Measurements from ENCODE around the gene TRAF1. TPM values are rescaled to one million over a fixed set of nuclear protein-coding genes. Genes with fewer than 3 reads are reported as not detected.
A peak's percentile ranks its signal among the peaks of the same experiment; 100 is the strongest.

The TRAF1 gene
- total RNA-seq, 4 donors from 2014 or later: 2.6 to 4.9 (median 4.7) TPM

- no peak overlapping the region for H3K4me3 ChIP-seq (ENCODE audit: low read depth, poor library complexity, severe bottlenecking)
- WGBS, 2 donors: 93 to 98% methylated on average over 11 of the region's 11 CpGs
- no peak for TF ChIP-seq POLR2A (IDR thresholded peaks at IDR 0.05)
- TF ChIP-seq CTCF (IDR thresholded peaks at IDR 0.05): no peak
- no peak for DNase-seq (ENCODE audit: low spot score in 2 of 2)
- intact Hi-C loops (cut with DNase I; ENCODE audit: low total_unique reads): no loop called here
These were observed 21.7 kb downstream of the TRAF1 start for GRCh38 chr9:120904978-120905301.

- intact Hi-C loops (cut with DNase I; ENCODE audit: low total_unique reads): no loop called here
- no peak overlapping the region for H3K4me3 ChIP-seq (ENCODE audit: low read depth, poor library complexity, severe bottlenecking)
- peak in 1 of 2 donors; percentile 82 for DNase-seq (ENCODE audit: low spot score in 2 of 2)
- TF ChIP-seq CTCF (IDR thresholded peaks at IDR 0.05): no peak
- TF ChIP-seq POLR2A (IDR thresholded peaks at IDR 0.05): no peak
- WGBS, 2 donors: 79 to 83% methylated on average over 16 of the region's 16 CpGs
These were observed 22.3 kb downstream of the TRAF1 start for GRCh38 chr9:120904061-120904977.

GRCh38 chr9:120902569-120903535, 23.7 kb downstream of the TRAF1 start:
- TF ChIP-seq POLR2A (IDR thresholded peaks at IDR 0.05): no peak
- no peak for TF ChIP-seq CTCF (IDR thresholded peaks at IDR 0.05)
- H3K4me3 ChIP-seq (ENCODE audit: low read depth, poor library complexity, severe bottlenecking): no peak overlapping the region
- intact Hi-C loops (cut with DNase I; ENCODE audit: low total_unique reads): no loop called here
- peak in 1 of 2 donors; percentile 74 for DNase-seq (ENCODE audit: low spot score in 2 of 2)
- 78 to 79% methylated on average over 14 of the region's 14 CpGs for WGBS, 2 donors

- intact Hi-C loops (cut with DNase I; ENCODE audit: low total_unique reads): no loop called here
- 87 to 88% methylated on average over 12 of the region's 12 CpGs for WGBS, 2 donors
- no peak overlapping the region for H3K4me3 ChIP-seq (ENCODE audit: low read depth, poor library complexity, severe bottlenecking)
- DNase-seq (ENCODE audit: low spot score in 2 of 2): no peak
- TF ChIP-seq POLR2A (IDR thresholded peaks at IDR 0.05): no peak
- no peak for TF ChIP-seq CTCF (IDR thresholded peaks at IDR 0.05)
These were observed 24.6 kb downstream of the TRAF1 start for GRCh38 chr9:120901755-120902568.

- intact Hi-C loops (cut with DNase I; ENCODE audit: low total_unique reads): no loop called here
- TF ChIP-seq POLR2A (IDR thresholded peaks at IDR 0.05) (no peak), CTCF (IDR thresholded peaks at IDR 0.05) (no peak)
- 81% methylated on average over 3 of the region's 3 CpGs for WGBS, 2 donors
- no peak overlapping the region for H3K4me3 ChIP-seq (ENCODE audit: low read depth, poor library complexity, severe bottlenecking)
- DNase-seq (ENCODE audit: low spot score in 2 of 2): no peak
These were observed 25.8 kb downstream of the TRAF1 start for GRCh38 chr9:120900824-120901223.
